Loucy (cell line): ENCODE data around the gene GAL3ST3.

Source experiments
- H2AFZ ChIP-seq: fragments of 200-600 bp; sonication (generic); 2 replicates; pipeline ENCODE4 v1.6.0; 2016; ENCODE audit warnings: antibody characterized with exemption, mild to moderate bottlenecking, low read length, moderate library complexity
- H3F3A ChIP-seq: fragments of 200-600 bp; 2 replicates; pipeline ENCODE4 v1.6.0; 2016; ENCODE audit warnings: antibody characterized with exemption, low read depth, mild to moderate bottlenecking
- H3K27me3 ChIP-seq: fragments of 200-600 bp; sonication (generic); 2 replicates; pipeline ENCODE4 v1.6.1; 2014; ENCODE audit warnings: low read length, mild to moderate bottlenecking; ENCODE audit not compliant: insufficient read depth, poor library complexity, severe bottlenecking
- H3K36me3 ChIP-seq: fragments of 200-600 bp; sonication (generic); 2 replicates; pipeline ENCODE4 v1.6.1; 2016; ENCODE audit warnings: low read length; ENCODE audit not compliant: insufficient read depth
- H3K4me1 ChIP-seq: fragments of 200-600 bp; sonication (generic); 2 replicates; pipeline ENCODE4 v1.5.1; 2014; ENCODE audit warnings: low read length, mild to moderate bottlenecking; ENCODE audit not compliant: insufficient read depth, poor library complexity, severe bottlenecking
- H3K4me2 ChIP-seq: fragments of 200-600 bp; sonication (generic); 2 replicates; pipeline ENCODE4 v1.6.0; 2014; ENCODE audit warnings: antibody characterized with exemption, low read length, low read depth, mild to moderate bottlenecking; ENCODE audit not compliant: poor library complexity, severe bottlenecking
- H3K4me3 ChIP-seq: fragments of 200-600 bp; sonication (generic); 2 replicates; pipeline ENCODE4 v1.5.1; 2014; ENCODE audit warnings: low read length, mild to moderate bottlenecking, mixed read lengths; ENCODE audit not compliant: poor library complexity, severe bottlenecking
- H3K79me2 ChIP-seq: fragments of 200-600 bp; sonication (generic); 2 replicates; pipeline ENCODE4 v1.6.1; 2014; ENCODE audit warnings: low read length; ENCODE audit not compliant: insufficient read depth
- H3K9ac ChIP-seq: fragments of 200-600 bp; sonication (generic); 2 replicates; pipeline ENCODE4 v1.6.0; 2014; ENCODE audit warnings: mild to moderate bottlenecking, low read depth, low read length, moderate library complexity; ENCODE audit not compliant: poor library complexity, severe bottlenecking
- H3K9me2 ChIP-seq: fragments of 200-600 bp; sonication (generic); replicated peaks from 2 replicates; pipeline ENCODE4 v1.6.1; 2016; ENCODE audit warnings: low read depth, low read length, mixed read lengths
- H3K9me3 ChIP-seq: fragments of 200-600 bp; sonication (generic); 2 replicates; pipeline ENCODE4 v1.6.1; 2014; ENCODE audit warnings: mild to moderate bottlenecking, antibody characterized with exemption, low read length, low read depth; ENCODE audit not compliant: insufficient read depth
- H4K20me1 ChIP-seq: fragments of 200-600 bp; sonication (generic); 2 replicates; pipeline ENCODE4 v1.6.0; 2014; ENCODE audit warnings: antibody characterized with exemption, low read length, mild to moderate bottlenecking; ENCODE audit not compliant: insufficient read depth, poor library complexity, severe bottlenecking
- CTCF ChIP-seq: fragments of 200-600 bp; sonication (generic); conservative IDR thresholded peaks from 2 replicates; pipeline ENCODE4 v1.5.1; 2014; ENCODE audit warnings: mild to moderate bottlenecking, antibody characterized with exemption, low read length
- EZH2phosphoT487 ChIP-seq: fragments of 200-600 bp; IDR thresholded peaks from 2 replicates; pipeline ENCODE4 v1.6.1; 2018; ENCODE audit warnings: antibody characterized with exemption, mild to moderate bottlenecking, moderate library complexity, borderline replicate concordance

GAL3ST3 gene

GRCh38 chr11:66013762-66014100, 35.2 kb downstream of the GAL3ST3 start:
- Histone ChIP-seq H3F3A (no peaks in the 10 kb centered on the region), H3K4me1 (peaks cover 2% of the 10 kb centered on the region), H3K36me3 (no peaks in the 10 kb centered on the region), H3K27me3 (no peaks in the 10 kb centered on the region), H3K9ac (no peak overlapping the region), H2AFZ (no peak overlapping the region), H3K4me2 (no peak overlapping the region), H4K20me1 (no peaks in the 10 kb centered on the region), H3K9me3 (no peaks in the 10 kb centered on the region), H3K4me3 (no peak overlapping the region), H3K79me2 (no peaks in the 10 kb centered on the region), H3K9me2 (no peaks in the 10 kb centered on the region)
- no peak for TF ChIP-seq CTCF
- TF ChIP-seq EZH2phosphoT487 = no peak

GRCh38 chr11:66012946-66013761, 35.8 kb downstream of the GAL3ST3 start:
- no peaks in the 10 kb centered on the region for H3K79me2 ChIP-seq
- no peak overlapping the region for H3K4me2 ChIP-seq
- no peak overlapping the region for H2AFZ ChIP-seq
- no peaks in the 10 kb centered on the region for H3F3A ChIP-seq
- no peaks in the 10 kb centered on the region for H3K9me2 ChIP-seq
- no peaks in the 10 kb centered on the region for H3K9me3 ChIP-seq
- no peaks in the 10 kb centered on the region for H3K36me3 ChIP-seq
- TF ChIP-seq CTCF = no peak
- TF ChIP-seq EZH2phosphoT487 = no peak
- no peak overlapping the region for H3K9ac ChIP-seq
- no peaks in the 10 kb centered on the region for H4K20me1 ChIP-seq
- H3K4me3 ChIP-seq = no peak overlapping the region
- peaks cover 7% of the 10 kb centered on the region for H3K4me1 ChIP-seq
- H3K27me3 ChIP-seq = no peaks in the 10 kb centered on the region

GRCh38 chr11:66012371-66012945, 36.5 kb downstream of the GAL3ST3 start:
- H3K9me2 ChIP-seq = no peaks in the 10 kb centered on the region
- no peaks in the 10 kb centered on the region for H3K36me3 ChIP-seq
- no peak overlapping the region for H3K9ac ChIP-seq
- peaks cover 7% of the 10 kb centered on the region for H3K4me1 ChIP-seq
- H3K4me2 ChIP-seq = no peak overlapping the region
- no peak overlapping the region for H2AFZ ChIP-seq
- H4K20me1 ChIP-seq = no peaks in the 10 kb centered on the region
- no peak overlapping the region for H3K4me3 ChIP-seq
- no peaks in the 10 kb centered on the region for H3F3A ChIP-seq
- no peaks in the 10 kb centered on the region for H3K27me3 ChIP-seq
- H3K9me3 ChIP-seq = no peaks in the 10 kb centered on the region
- no peak for TF ChIP-seq CTCF
- no peak for TF ChIP-seq EZH2phosphoT487
- no peaks in the 10 kb centered on the region for H3K79me2 ChIP-seq
